HG02840 (cell line): Measurements from ENCODE around the gene ABCC1.
"Not testable (repeated sequence)": the region's sequence is repeated elsewhere in the genome, so short reads cannot be mapped to it uniquely, and the experiment has no call there.

Experiments used
- ATAC-seq: cut with Tn5 transposase; IDR thresholded peaks from one replicate; pipeline ENCODE4 v1.9.1; 2021; ENCODE audit warnings: mild to moderate bottlenecking, moderate library complexity, moderate number of reproducible peaks; ENCODE audit not compliant: unreplicated experiment, low FRiP score

Gene ABCC1

DNA sequence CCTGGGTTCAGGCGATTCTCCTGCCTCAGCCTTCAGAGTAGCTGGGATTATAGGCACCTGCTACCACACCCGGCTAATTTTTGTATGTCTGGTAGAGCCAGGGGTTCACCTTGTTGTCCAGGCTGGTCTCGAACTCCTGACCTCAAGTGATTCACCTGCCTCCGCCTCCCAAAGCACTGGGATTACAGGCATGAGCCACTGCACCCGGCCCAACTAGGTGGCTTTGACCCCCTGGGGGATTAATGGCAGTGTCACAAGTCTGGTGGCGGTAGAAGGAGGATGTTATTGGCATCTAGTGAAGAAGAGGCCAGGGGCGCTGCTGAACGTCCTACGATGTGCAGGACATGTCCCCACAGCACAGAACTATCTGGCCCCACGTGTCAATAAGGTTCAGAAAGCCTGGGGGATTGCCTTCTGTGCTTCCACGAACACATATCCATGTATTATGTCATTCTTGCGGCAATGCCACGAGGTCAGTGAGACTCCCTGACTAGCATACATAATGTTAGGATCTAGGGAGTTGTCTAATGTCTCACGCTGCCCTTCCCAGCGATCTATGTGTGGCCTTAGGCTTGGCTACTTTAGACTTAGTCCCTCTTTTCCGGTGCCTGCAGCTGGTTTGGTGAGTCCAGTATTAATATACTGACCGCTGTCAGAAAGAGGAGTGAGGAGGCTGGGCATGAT is 198.0 kb downstream of the ABCC1 start:
- no peak for ATAC-seq

DNA sequence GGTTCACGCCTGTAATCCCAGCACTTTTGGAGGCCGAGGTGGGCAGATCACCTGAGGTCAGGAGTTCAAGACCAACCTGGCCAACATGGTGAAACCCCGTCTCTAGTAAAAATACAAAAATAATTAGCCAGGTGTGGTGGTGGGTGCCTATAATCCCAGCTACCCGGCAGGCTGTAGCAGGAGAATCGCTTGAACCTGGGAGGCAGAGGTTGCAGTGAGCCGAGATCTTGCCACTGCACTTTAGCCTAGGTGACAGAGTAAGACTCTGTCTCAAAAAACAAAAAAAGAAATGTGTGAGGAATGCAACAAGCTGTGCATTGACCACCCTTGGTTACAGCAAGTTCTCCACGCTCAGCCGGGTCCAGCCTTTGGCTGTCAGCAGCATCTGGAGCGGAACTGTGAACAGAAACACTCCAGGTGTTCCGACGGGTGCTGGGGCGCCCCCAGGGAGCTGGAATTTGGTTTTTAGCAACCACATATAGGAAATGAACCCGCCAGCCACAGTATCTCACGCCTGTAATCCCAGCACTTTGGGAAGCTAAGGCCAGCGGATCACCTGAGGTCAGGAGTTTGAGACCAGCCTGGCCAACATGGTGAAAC is 198.7 kb downstream of the ABCC1 start:
- ATAC-seq: not testable (repeated sequence)

GRCh38 chr16:16148755-16149154 is 199.3 kb downstream of the ABCC1 start:
- ATAC-seq: no peak

DNA sequence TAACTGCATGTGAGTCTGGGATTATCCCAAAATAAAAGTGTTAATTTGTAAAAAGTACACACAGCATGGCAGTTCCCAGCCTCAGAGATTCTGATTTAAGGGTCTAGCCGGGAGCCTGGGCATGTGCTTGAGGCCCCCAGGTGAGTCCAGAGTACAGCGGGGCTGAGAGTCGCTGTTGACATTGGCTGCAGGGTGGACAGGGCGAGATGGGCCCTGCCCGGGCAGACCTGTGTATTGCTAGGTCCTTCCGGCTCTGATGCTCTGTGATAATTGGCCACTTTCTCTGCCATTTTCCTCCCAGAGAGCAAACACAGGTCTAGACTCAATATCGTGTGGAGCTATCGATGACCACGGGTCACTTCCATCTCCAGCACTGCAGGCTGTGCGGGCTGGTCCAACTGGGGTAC is 200.3 kb downstream of the ABCC1 start:
- no peak for ATAC-seq

DNA sequence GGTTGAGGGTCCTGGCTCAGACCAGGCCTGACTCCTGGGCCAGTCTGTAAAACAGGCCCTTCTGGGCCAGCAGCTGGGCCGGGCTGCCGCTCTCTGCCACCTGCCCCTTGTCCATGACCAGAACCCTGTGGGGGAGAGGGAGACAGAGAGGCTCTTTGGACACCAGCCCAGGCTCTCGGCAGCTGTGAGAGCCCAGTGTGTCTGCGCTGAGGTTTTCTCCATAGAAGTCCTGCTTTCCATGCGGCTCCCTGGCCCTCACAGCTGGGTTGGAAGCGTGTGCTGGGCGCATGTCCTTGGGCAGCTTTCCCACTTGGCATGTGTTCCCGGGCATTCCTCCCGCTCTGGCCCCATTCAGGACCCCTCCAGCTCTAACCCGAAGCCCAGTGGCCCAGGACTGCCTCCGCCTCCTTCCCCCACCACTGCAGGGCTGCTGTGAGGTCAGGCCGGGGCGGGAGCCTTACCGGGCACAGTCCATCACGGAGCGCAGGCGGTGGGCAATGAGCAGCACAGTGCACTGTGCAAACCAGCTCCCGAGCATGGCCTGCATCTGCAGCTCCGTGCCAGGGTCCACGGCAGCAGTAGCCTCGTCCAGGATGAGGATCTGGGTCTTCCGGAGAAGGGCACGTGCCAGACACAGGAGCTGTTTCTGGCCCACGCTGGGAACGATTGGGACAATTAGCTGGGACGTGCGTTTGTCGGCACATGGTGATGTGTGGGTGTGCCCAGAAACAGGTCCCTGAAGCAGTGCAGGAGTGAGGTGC is 200.9 kb downstream of the ABCC1 start:
- no peak for ATAC-seq

DNA sequence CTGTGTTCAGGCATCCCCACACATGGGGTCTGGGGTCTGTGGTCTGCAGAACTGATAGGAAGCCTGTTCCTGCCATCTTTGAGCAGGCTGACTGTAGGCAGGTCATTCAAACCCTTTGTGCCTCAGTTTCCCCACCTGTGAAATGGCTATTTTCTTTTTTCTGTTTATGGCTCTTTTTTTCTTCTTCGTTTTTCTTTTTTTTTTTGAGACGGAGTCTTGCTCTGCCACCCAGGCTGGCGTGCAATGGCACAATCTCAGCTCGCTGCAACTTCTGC is 201.4 kb downstream of the ABCC1 start:
- no peak for ATAC-seq

GRCh38 chr16:16151315-16151714 is 201.9 kb downstream of the ABCC1 start:
- ATAC-seq: no peak

DNA sequence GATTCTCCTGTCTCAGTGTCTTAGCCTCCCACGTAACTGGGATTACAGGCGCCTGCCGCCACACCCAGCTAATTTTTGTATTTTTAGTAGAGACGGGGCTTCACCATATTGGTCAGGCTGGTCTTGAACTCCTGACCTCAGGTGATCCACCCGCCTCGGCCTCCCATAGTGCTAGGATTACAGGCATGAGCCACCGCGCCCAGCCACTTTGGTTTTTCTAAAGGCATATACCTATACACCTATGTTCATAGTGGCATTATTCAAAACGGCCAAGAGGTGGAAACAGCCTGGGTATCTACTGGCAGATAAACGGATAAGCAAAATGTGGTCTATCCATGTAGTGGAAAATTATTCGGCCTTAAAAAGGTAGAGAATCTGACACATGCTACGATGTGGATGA is 203.6 kb downstream of the ABCC1 start:
- ATAC-seq: not testable (repeated sequence)

- no peak for ATAC-seq
Measured at GRCh38 chr16:16154281-16154951, 205.0 kb downstream of the ABCC1 start.

DNA sequence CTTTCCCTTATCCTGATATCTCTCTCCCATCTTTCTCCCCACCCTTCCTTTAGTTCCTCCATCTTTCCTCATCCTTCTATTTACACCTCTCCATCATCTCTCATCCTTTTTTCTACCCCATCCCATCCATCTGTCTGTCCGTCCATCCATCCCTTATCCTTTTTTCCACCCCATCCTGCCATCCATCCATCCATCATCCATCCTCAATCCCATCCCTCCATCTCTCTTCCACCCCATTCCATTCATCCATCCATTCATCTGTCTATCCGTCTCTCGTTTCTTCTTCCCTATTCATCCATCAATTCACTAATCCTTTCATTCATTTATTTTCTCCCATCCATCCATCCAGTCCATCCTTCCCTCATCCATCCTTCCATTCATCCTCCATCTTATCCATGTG is 205.8 kb downstream of the ABCC1 start:
- ATAC-seq: no peak

- no peak for ATAC-seq
Measured at GRCh38 chr16:16157166-16157565, 207.8 kb downstream of the ABCC1 start.

DNA sequence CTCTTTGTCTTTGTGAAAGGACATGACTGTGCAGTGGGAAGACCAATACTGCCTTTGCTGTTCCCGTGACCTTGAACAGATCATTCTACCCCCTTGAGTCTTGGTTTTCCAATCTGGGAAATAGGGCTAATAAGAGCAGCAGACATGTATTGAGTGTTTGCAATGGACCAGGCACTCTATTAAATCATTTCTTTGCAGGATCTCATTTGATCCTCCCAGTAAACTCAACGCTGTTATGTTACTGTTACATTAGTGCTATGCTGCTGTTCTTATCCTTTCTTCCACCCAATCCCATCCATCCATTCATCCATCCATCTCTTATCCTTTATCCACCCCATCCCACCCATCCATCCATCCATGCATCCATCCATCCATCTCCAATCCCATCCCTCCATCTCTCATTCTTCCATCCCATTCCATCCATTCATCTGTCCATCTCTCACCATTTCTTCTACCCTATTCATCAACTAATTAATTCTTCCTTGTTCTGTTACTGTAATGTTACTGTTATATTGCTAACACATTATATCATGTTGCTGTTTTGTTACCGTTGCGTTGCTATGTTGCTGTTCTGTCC is 208.8 kb downstream of the ABCC1 start:
- ATAC-seq: no peak

DNA sequence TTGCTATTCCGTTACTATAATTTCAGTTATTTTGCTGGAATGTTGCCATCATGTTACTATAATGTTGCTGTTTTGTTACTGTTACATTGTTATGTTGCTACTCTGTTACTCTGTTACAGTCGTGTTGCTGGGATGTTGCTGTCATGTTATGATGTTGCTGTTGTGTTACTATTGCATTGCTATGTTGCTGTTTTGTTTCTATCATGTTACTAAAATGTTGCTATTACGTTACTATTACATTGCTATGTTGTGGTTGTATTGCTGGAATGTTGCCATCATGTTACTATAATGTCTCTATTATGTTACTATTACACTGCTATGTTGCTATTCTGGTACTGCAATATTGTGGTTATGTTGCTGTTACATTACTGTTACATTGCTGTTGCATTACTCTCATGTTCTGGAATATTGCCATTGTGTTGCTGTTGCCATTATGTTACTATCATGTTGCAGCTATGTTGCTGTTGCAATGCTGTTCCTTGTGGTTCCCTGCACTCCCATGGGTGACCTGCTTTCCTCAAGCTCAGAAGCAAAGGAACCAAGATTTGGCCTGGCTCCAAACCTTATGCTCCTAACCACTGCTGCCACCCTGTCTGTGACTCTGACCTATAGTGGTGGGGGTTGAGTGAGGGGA is 209.4 kb downstream of the ABCC1 start:
- no peak for ATAC-seq

DNA sequence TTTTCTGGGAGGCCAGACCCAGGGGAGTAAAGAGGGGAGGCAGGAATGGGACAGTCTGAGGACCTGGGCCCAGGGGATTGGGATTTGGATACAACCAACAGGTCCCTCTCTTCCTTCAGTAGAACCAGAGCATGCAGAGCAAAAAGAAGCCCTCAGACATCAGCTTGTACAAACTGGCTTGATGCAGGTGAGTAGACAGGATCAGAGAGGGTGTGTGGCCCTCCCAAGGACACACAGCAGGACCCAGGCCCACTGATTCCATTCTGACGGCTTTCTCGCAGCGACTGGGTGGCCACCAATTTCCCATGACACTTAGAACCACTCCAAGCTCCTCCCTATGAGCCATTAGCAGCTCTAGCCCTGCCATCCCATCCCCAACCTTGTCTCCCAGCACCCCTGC is 210.2 kb downstream of the ABCC1 start:
- no peak for ATAC-seq

GRCh38 chr16:16161319-16161718 is 211.9 kb downstream of the ABCC1 start:
- ATAC-seq: no peak

DNA sequence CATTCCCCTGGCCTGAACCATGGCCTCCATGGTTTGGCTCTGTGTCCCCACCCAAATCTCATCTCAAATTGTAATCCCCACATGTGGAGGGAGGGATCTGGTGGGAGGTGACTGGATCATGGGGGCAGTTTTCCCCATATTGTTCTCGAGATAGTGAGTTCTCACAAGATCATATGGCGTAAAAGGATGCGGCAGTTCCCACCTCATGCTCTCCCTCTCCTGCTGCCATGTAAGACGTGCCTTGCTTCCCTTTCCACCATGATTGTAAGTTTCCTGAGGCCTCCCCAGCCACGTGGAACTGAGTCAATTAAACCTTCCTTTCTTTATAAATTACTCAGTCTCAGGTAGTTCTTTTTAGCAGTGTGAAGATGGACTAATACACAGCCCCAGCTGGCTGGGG is 212.4 kb downstream of the ABCC1 start:
- ATAC-seq: not testable (repeated sequence)

DNA sequence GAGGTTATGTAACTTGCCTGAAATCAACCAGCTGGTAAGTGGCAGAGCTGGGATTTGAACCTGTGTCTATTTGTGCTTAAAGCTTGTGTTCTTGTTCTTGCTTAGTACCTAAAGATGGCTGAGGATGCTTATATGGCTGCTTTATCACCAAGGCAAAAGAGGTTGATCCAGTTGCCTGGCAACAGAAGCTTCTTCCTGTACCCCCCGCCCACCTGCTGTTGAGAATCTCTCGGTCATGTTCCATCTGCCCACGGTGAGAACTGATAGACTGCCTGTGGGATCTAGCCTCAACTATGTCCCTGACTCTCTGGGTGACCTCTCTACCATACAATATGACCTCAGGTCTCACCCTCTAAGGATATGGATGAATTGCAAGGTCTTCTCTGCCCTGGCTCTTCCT is 213.2 kb downstream of the ABCC1 start:
- ATAC-seq: no peak

DNA sequence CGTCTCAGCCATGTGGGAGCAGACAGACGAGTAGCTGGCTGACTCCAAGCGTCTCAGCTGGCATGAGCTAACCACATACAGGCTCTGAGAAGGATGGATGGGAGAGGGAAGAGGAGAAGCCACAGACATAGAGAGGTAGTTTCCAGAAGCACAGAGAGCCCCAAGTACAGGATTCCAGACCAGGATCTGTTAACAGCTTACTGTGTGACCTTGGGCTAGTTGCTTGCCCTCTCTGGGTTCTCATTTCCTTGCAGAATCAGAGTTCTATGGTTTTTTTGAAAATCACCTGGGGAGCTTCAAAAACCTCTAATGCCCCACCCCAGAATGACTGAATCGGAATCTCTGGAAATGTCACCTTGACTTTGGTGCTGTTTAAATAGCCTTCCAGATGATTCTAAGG is 213.7 kb downstream of the ABCC1 start:
- no peak for ATAC-seq

GRCh38 chr16:16163571-16163970 is 214.2 kb downstream of the ABCC1 start:
- ATAC-seq: no peak

GRCh38 chr16:16164243-16164642 is 214.8 kb downstream of the ABCC1 start:
- ATAC-seq: no peak

- no peak for ATAC-seq
Measured at GRCh38 chr16:16166085-16166484, 216.7 kb downstream of the ABCC1 start.
